ENCODE results near the gene ONECUT1.

GRCh38 chr15:52732551-52732950 is 57.6 kb downstream of the ONECUT1 start:
- TF ChIP-seq TAF1 (IDR thresholded peaks at IDR 0.05; ENCODE audit: borderline replicate concordance, low read depth, low read length) (no peak), SIX5 (IDR thresholded peaks at IDR 0.05; ENCODE audit: low read depth, low read length, severe bottlenecking) (no peak), SIN3A (IDR thresholded peaks at IDR 0.05; ENCODE audit: low read depth, low read length) (no peak), REST (IDR thresholded peaks at IDR 0.05; ENCODE audit: low read depth, low read length) (no peak), ATF7 (IDR thresholded peaks at IDR 0.05; ENCODE audit: low read depth) (no peak), HDAC2 (IDR thresholded peaks at IDR 0.05) (no peak), RCOR1 (conservative IDR thresholded peaks at IDR 0.05; ENCODE audit: low read depth, low read length) (no peak), BRCA1 (IDR thresholded peaks at IDR 0.05; ENCODE audit: low read depth, low read length) (no peak), POLR2A (IDR thresholded peaks at IDR 0.05; ENCODE audit: low read depth, low read length) (no peak), PML (IDR thresholded peaks at IDR 0.05; ENCODE audit: low read length) (no peak), EZH2 (IDR thresholded peaks at IDR 0.05; ENCODE audit: borderline replicate concordance, control insufficient read depth, low read depth, low read length) (no peak), USF1 (IDR thresholded peaks at IDR 0.05; ENCODE audit: borderline replicate concordance, extremely low read length, insufficient read depth, low read depth, low read length) (no peak), CHD4 (IDR thresholded peaks at IDR 0.05) (no peak)
